GM18867 (cell line): ENCODE data around the gene SLC9A2.
A peak's percentile ranks its signal among the peaks of the same experiment; 100 is the strongest.

Experiments
- ATAC-seq: cut with Tn5 transposase; IDR thresholded peaks from one replicate; pipeline ENCODE4 v1.9.1; 2021; ENCODE audit warnings: mild to moderate bottlenecking, moderate library complexity; ENCODE audit not compliant: unreplicated experiment

The SLC9A2 gene, protein sequence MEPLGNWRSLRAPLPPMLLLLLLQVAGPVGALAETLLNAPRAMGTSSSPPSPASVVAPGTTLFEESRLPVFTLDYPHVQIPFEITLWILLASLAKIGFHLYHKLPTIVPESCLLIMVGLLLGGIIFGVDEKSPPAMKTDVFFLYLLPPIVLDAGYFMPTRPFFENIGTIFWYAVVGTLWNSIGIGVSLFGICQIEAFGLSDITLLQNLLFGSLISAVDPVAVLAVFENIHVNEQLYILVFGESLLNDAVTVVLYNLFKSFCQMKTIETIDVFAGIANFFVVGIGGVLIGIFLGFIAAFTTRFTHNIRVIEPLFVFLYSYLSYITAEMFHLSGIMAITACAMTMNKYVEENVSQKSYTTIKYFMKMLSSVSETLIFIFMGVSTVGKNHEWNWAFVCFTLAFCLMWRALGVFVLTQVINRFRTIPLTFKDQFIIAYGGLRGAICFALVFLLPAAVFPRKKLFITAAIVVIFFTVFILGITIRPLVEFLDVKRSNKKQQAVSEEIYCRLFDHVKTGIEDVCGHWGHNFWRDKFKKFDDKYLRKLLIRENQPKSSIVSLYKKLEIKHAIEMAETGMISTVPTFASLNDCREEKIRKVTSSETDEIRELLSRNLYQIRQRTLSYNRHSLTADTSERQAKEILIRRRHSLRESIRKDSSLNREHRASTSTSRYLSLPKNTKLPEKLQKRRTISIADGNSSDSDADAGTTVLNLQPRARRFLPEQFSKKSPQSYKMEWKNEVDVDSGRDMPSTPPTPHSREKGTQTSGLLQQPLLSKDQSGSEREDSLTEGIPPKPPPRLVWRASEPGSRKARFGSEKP

DNA sequence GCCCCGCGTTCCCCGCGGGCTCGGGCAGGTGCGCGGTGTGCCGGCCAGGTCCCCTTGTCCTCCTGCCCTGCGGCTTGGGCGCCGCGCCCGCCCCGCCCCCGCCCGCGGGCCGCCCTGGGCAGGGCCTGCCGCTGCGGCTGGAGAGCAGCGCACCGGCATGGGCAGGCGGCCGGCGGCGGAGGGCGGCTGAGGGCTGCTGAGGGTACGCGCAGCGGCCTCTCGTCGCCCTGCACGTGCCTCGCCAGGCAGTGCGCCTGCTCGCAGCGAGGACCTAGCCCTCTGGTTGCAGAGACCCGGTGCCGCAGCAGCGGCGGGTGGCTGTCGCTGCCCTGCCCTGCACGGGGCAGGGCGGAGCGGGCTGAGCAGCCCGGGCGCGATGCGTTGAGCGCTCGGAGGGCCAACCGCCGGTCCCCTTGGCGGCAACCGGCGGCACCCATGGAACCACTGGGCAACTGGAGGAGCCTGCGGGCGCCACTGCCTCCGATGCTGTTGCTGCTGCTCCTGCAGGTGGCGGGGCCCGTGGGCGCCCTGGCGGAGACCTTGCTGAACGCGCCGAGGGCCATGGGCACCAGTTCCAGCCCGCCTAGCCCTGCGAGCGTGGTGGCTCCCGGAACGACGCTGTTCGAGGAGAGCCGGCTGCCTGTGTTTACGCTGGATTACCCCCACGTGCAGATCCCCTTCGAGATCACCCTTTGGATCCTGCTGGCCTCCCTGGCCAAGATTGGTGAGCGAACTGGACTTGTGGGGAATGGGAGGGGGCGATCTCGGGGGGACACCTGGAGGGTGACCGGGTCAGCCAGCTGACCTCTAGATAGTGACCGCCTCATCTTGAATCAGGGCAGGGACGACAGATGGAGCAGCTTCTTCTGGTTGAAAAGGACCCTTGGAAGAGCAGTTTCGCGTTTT lies at the start of gene SLC9A2:
SLC9A2 (plus strand) TSS at position 140 of the 906 bp plus-strand sequence; CDS start at position 436, 296 bp downstream.
- no peak for ATAC-seq

DNA sequence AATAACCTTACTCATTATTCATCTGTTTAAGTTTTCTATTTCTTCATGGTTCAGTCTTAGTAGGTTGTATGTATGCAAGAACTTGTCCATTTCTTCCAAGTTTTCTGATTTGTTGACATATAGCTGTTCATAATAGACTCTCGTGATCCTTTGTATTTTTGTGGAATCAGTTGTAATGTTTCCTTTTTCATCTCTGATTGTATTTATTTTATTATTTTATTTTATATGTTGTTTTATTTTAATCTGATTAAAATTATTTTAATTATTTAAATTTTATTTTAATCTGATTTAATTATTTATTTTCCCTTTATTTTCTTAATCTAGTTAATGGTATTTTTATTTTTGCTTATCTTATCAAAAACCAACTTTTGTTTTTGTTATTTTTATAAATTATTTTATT lies 43.5 kb upstream of the SLC9A2 start:
- no peak for ATAC-seq

DNA sequence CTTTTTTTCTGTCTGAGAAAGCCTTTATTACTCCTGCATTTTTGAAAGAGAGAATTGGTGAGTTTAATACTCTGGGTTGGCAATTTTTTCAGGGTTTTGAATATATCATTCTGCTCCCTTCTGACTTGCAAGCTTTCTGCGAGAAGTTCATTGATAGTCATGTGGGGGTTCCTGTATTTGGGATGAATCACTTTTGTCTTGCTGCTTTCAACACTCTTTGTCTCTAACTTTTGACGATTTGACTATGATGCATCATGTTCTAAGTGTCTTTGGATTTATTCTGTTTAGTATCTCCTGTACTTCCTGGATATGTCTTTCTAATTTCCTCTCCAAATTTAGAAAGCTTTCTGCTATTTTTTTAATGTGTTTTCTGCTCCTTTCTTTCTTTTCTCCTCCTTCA lies 41.0 kb upstream of the SLC9A2 start:
- no peak for ATAC-seq

DNA sequence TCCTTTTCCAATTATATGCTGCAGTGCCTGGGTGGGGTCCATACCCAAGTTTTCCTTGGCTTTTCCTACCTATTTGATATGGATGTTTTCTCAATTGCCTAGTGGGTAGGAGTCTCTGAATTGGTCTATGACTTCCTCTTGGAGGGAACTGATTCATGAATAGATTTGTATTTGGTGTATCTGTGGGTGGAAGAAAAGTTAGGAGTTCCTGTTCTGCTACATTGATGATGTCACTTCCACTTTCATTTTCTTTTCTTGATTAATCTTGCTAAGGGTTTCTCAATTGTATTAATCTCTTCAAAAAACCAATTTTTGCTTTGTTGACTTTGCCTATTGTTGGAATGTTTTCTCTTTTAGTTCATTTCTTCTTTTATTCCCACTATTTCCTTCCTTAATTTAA lies 37.4 kb upstream of the SLC9A2 start:
- ATAC-seq, result no peak

DNA sequence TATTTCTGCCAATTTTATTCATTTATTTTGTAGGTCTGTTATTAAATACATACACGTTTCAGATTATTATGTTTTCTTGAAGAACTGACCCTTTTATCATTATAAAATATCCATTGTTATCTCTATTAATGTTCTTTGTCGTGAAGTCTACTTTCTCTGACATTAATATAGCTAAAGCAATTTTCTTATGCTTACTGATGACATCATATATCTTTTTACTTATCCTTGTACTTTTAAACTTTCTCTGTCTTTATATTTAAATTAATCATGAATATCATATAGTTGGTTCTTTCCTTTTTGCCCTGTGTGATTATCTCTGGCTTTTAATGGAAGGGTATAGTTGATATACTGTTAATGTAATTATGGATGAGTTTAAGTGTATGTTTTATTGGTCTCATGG lies 36.5 kb upstream of the SLC9A2 start:
- ATAC-seq, result no peak

DNA sequence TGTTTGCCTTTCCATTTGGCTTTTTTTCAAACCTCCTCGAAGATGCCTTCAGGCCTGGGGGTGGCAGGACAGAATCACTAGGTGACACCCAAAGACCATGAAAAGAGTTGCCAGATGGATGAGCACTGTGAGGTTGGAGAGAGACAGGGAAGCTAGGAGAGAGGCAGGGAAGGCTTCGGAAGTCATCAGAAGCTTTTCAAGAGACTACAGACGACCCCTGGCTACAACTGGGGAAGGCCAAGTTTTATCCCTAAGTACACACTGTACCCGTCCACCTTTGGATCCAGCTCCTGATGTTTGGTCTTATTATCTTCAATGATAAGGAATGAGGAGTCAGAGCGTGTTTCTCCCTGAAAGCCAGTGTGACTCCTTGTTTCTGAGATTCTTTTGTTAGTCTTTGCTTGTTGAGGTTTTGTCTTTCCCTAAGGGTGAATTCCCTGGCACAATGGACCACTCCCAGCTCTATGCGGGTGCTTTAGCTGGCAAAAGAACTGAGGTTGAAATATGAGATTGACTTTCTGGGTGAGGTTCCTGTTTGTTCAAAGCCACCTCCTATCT lies 33.4 kb upstream of the SLC9A2 start:
- no peak for ATAC-seq

DNA sequence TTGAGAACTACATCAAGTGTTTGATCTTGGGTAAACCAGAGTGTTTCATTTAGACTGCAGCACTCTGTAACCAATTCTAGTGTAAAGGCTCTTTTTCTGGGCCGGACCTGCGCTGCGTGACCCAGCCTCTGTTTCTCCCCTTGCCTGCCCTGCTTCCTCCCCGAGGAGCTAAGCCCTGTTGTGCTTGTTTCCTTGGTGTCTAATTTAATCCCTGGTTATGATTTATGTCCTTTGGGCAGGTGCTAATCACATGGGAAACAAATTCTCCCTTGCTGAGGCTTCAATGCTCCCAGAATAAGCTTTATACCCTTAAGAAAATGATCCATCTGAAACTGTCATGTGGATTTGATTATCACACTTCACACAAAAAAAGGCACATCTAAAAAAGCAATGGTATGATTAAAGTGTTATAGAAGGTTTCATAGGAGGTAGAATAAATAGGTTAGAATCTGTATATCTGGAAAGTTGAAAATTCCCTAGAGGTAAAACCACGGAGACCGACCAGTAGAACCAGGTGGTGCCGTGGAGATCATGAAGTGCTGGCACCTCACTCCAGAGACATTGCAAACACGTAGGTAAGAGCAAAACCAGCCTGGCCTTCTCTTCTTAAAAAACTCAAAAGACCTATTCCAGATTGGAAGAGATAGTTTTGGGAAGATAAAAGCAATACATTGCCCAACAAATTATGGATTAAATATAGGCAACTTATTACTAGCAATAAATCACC lies 31.0 kb upstream of the SLC9A2 start:
- no peak for ATAC-seq

DNA sequence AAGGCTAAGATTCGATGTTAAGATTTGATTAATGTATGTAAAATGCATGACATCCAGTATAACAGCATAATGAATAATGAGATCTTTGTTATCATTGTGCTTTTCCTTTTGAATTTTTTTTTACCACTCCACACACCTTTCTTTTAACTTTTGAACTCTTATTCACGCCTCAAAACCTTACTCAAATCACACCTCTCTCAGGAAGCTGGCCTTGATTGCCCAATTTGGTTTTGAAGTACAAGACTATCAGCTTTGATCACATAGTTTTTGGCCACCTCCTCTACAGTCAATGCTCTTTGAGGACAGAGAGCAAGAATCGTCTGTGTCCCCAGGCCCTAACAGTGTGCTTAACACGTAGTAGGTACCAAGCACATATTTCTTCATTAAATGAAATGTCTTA lies 29.9 kb upstream of the SLC9A2 start:
- ATAC-seq, result no peak

DNA sequence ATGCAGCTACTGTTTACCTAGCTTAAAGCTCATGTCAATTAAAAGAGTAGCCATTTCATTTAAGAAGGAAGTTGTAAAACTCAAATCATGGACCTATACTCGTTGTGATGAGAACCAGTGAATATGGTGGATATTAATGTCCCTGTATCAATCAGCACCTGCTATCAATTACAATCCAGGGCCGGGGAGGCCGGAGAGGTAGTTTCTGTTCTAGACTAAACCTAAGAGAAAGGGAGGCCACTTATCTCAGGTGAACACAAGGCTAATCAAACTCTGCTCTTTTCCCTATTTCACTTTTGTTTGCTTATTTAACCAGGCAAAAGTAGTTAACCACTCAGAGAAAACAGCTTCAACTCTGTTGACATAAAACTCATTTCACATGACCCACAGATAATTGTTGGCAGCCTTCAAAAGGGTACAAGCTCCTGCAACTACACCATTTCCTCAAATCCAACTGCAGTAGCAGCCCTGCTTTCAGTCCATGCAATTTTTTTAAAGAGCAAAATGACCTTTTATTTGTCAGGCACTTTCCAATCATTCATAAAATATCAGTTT lies 27.8 kb upstream of the SLC9A2 start:
- no peak for ATAC-seq

DNA sequence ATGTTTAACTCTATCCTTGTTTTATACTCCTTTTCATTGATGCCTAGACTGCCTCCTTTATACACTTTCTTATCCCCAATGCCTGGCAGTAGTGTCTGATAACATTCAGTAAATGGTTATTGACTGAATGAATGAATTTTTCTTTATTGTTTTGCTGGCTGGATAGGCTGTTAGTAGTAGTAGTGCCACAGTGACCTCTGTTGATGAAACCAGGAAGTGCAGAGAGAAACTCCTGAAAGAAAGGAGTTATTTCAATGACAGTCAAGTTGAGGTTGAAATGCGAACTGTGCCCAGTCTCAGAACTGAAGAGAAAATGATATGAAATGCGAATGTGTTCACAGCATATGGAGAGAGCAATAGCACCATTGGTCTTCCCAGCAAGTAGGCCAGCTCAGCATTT lies 26.8 kb upstream of the SLC9A2 start:
- no peak for ATAC-seq

DNA sequence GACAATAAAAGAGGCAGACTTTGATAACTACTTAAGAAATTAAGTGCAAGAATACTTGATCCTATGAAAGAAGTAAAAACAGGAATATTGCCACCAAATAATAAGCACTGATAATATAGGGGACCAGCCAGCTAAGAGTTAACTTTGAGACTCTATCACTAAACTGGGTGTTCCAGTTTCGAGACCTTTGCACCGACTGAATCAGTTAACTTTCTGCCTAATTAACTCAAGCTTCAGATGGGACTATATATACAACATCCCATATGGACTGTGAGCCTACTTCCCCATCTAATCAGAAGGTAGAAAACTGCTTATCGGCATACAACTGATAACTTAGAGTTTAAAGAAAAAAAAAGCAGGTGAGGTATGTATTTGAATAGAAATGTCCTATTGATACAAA lies 25.8 kb upstream of the SLC9A2 start:
- ATAC-seq, result no peak

DNA sequence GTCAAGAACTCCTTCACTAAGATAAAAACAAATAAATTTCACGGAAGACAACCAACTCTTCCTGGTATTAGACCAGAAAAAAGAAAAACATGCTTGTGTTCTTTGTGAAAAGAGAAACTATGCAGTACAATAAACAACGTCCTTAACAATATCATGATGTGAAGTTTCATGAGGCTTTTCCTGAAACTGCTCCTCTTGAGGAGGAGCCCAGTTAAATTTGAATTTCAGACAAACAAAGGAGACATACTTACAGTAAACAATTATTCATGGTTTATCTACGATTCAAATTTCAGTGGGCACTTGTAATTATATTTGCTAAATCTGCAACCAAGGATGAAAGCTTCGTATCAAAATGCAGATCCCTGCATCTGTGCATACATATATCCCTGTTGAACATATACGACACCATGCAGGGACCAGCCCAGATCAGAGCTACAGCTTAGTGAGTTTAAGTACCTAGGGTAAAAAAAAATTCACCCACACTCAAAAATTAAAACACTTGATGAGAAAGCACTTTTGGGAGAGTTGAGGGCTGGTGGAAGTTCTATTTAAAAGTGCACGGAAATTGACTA lies 24.8 kb upstream of the SLC9A2 start:
- ATAC-seq, result no peak

DNA sequence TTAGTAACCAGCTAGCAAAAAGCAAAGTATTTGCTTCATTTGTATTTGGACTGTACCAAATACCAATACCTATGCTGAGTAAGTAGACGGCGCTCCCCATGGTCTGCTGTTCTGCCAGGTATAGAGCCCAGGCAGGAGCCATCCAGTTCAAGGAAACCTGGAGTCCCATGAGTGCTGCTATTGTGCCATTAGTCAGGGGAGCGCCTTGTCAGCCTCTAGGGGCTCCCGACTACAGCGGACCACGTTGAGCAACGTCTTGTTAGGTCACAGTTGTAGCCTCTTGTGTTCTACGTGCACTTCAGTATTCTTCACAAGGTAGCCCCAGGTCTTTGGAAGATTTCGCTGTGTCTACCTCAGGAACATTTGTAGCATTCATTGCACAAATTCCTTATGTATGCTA lies 21.6 kb upstream of the SLC9A2 start:
- ATAC-seq, result no peak

DNA sequence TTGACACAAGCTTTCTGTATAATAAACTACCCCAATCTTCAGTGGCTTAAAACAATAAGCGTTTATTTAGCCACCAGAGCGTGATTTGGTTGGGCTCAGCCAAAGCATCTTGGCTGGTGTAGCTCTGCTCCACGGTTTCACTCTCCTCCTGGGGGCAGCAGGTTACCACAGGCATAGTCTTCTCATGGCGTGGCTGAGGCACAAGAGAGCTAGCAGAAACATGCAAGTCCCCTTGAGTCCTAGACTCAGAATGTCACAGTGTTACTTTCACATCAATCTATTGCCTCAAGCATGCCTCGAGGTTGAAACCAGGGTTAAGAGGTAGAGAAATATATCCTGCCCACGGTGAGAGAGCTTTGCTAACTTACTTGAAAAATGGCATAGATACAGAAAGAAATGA lies 19.9 kb upstream of the SLC9A2 start:
- ATAC-seq, result peak; percentile 72

DNA sequence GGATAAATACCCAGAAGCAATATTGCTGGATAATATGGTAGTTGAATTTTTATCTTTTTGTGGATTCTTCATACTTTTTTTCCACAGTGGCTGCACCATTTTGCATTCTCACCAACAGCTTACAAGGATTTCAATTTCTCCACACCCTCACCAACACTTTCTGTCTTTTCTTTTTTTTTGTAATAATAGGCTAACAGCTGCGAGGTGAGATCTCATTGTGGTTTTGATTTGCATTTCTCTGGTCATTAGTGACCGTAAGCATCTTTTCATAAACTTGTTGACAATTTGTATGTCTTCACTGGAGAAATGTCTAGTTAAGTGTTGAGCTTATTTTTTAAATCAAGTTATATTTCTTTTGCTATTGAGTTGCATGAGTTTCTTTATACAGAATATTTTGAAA lies 17.6 kb upstream of the SLC9A2 start:
- ATAC-seq, result peak; percentile 84

DNA sequence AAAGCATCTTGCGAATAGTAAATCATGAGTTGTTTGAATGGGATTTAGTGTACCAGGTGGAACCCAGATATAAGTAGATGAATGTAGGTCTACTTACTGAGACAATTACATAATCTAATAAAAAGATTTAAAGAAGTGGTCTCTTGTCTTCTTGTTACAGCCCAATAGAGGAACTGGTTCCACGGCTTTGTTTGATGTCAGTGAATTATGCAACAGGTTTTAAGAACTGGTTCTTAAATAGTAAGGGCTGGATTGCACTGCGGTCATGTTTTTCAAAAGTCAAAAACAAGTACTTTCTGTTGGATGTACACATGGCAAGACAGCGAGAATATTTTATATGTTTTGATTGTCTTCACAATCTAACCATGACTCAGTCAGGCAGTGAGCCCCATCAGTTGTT lies 15.4 kb upstream of the SLC9A2 start:
- ATAC-seq, result no peak

DNA sequence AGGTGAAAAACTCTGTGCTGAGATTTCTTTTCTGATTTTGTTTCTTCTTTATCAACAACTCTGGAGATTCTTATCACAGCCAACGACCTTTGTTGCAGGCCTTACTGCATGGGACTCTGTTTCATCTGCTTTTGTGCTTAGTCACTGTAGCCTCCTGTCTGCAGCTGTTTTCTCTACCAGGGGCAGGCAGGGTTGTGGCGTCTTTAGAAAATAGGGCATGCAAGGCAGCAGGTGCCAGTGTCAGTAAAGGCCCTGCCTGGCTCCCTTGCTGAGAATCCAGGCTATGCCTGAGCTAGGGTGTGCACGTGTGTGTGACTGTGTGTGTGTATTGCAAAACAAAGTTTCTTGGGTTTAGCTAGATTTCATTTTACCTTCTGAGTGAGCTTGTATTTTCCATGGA lies 14.6 kb upstream of the SLC9A2 start:
- peak; percentile 48 for ATAC-seq

DNA sequence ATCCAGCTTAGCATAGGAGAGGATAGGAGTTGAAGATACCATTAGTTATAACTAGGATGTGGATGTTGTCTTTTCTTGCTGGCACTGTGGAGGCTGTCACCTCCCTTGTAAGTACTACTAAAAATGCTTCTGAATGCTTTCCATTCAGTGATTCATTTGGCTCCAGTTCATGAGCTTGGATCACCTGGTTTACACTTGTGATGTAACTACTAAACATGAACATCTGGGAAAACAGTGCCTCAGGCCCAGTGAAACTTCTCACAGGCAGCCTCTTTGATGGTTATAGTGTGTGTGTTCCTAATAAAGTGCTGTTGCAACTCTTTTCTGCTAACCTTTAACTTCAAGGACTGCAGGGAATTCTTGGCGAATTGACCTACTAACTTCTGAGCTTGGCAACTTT lies 13.0 kb upstream of the SLC9A2 start:
- ATAC-seq, result no peak

DNA sequence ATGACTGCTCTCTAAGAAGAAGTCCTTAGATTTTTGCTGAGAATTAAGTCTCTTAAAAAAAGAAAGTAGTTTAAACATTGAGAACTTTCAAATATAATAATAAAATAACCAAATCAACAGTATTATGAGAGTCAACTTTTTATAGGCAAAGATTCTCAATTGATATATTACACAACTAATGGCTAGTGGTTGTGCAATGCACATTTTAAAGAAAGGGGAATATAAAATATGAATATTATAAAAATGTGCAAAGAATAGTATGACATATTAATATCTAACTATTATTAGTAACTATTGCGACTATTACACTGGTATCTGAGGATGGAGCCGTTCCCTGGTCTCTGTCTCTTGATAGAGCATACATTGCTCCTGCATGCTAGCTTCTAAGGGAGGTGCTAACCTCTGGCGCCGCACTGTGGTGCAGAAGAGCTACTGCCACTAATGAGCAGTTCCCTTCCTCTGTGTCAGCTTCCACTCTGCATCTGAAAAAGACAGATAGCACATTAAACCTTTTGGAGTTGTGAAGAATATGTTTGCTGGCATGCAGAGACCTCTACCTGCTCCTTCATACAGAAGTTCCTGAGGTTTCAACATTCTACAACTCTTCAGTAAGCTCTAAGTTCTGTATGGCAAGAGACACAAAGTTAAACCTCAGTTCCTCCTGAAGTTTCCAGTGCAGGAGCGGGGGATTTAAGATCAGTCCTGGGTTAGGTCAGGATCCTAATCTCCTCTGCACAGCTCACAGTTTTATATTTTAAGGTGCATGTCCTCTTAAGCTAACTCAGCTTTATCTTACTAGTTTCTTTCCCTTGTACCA lies 3.5 kb upstream of the SLC9A2 start:
- ATAC-seq, result peak; percentile 96
